ENCODE data around the gene NECTIN2. TPM values are rescaled to one million over a fixed set of nuclear protein-coding genes. Genes with fewer than 3 reads are reported as not detected.

The NECTIN2 gene
- total RNA-seq, 4 donors from 2014 or later, result 58.6 to 129 (median 90.2) TPM

GRCh38 chr19:44894052-44894400 is 47.9 kb downstream of the NECTIN2 start:
- ATAC-seq (ENCODE audit: low FRiP score) (no peak), DNase-seq (ENCODE audit: low spot score) (no peak)
- TF ChIP-seq, protein P1, sequence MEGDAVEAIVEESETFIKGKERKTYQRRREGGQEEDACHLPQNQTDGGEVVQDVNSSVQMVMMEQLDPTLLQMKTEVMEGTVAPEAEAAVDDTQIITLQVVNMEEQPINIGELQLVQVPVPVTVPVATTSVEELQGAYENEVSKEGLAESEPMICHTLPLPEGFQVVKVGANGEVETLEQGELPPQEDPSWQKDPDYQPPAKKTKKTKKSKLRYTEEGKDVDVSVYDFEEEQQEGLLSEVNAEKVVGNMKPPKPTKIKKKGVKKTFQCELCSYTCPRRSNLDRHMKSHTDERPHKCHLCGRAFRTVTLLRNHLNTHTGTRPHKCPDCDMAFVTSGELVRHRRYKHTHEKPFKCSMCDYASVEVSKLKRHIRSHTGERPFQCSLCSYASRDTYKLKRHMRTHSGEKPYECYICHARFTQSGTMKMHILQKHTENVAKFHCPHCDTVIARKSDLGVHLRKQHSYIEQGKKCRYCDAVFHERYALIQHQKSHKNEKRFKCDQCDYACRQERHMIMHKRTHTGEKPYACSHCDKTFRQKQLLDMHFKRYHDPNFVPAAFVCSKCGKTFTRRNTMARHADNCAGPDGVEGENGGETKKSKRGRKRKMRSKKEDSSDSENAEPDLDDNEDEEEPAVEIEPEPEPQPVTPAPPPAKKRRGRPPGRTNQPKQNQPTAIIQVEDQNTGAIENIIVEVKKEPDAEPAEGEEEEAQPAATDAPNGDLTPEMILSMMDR (IDR thresholded peaks at IDR 0.05), result no peak

DNA sequence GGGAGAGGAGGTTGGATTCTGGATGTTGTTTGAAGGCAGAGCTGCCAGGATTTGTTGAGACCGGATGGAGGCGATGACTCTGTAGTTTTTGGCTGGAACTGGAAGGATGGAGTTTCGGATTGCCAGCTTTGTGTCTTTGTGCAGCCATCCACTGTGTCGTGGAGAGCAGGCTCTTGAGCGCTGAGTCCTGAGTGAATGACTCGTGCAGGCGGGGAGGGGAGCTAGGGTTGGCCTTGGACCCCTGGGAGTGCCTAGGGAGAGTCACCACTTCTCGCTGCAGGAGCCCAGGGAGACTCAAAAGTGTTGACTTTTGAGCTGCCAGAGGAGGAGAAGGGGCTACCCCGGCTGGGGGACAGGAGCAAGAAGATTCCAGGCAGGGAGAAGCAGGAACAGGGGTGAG is 48.8 kb downstream of the NECTIN2 start:
- ATAC-seq (ENCODE audit: low FRiP score) (no peak), DNase-seq (ENCODE audit: low spot score) (no peak)
- TF ChIP-seq, protein P1 (IDR thresholded peaks at IDR 0.05), result no peak

DNA sequence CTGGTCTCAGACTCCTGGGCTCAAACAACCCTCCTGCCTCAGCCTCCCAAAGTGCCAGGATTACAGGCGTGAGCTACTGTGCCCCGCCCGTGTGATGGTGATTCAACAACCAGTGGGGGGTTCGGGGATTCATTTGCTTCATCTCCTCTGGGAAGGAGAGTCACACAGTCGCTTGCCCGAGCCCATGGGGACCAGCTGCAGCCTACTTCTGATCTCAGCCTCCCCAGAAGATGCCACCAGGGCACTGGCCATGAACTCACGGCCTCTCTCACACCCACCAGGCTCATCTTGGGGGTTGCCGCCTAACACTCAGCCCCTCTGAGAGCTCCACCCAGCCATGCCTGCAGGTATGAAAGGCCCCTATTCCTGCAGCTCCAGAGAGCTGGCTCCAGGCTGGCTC is 51.7 kb downstream of the NECTIN2 start:
- TF ChIP-seq, protein P1 (IDR thresholded peaks at IDR 0.05), result no peak
- ATAC-seq (ENCODE audit: low FRiP score), result no peak

DNA sequence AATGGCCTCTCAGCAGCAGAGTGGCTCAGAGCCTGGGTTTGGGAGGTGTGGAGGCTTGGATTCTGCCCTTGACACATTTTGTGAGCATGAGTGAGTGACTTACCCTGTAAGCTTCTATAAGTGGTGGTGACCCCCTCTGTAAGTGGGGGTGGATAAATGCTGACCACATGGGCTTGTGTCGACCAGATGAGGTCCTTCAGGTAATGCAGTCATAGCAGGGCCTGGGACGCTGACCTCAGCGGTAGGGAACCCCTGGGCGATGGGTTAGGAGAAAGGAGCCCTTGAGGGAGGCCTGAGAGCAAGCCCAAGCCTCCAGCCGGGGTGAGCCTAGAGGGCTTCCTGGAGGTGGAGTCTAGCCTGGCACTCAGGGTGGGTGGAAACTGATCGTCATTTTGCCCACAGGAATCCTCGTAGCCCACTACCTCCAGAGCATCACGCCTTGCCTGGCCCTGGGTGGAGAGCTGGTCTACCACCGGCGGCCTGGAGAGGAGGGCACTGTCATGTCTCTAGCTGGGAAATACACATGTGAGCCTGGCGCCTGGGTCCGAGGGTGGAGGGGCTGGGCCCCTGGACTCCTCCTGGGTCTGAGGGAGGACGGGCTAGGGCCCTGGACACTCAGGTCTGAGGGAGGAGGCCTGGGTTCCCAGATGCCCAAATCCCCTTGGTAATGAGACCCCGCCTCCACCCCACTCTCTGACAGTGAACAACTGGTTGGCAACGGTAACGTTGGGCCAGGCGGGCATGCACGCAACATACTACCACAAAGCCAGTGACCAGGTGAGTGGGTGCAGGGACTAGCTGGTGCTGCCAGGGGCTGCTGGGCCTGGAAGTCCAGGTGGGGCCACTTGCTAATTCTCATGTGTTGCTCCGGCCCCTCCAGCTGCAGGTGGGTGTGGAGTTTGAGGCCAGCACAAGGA is 54.5 kb downstream of the NECTIN2 start:
- no peak for DNase-seq (ENCODE audit: low spot score)
- ATAC-seq (ENCODE audit: low FRiP score), result no peak
- TF ChIP-seq, protein P1 (IDR thresholded peaks at IDR 0.05), result no peak

More for the DNA sequence above, 51.7 kb downstream of the NECTIN2 start:
- no peak for DNase-seq (ENCODE audit: low spot score)

DNA sequence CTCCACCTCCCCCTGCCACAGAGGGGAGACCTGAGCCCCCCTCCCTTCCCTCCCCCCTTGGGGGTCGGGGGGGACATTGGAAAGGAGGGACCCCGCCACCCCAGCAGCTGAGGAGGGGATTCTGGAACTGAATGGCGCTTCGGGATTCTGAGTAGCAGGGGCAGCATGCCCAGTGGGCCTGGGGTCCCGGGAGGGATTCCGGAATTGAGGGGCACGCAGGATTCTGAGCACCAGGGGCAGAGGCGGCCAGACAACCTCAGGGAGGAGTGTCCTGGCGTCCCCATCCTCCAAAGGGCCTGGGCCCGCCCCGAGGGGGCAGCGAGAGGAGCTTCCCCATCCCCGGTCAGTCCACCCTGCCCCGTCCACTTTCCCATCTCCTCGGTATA is 57.1 kb downstream of the NECTIN2 start:
- ATAC-seq (ENCODE audit: low FRiP score) (no peak), DNase-seq (ENCODE audit: low spot score) (no peak)
- TF ChIP-seq, protein P1 (IDR thresholded peaks at IDR 0.05), result no peak

DNA sequence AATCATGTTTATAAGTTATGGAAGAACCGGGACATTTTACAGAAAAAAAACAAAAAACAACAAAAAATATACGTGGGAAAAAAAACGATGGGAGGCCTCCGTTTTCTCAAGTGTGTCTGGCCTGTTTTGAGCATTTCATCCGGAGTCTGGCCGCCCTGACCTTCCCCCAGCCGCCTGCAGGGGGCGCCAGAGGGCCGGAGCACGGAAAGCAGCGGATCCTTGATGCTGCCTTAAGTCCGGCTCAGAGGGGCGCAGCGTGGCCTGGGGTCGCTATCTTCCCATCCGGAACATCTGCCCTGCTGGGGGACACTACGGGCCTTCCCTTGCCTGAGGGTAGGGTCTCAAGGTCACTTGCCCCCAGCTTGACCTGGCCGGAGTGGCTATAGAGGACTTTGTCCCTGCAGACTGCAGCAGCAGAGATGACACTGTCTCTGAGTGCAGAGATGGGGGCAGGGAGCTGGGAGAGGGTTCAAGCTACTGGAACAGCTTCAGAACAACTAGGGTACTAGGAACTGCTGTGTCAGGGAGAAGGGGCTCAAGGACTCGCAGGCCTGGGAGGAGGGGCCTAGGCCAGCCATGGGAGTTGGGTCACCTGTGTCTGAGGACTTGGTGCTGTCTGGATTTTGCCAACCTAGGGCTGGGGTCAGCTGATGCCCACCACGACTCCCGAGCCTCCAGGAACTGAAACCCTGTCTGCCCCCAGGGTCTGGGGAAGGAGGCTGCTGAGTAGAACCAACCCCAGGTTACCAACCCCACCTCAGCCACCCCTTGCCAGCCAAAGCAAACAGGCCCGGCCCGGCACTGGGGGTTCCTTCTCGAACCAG is 57.7 kb downstream of the NECTIN2 start:
- DNase-seq (ENCODE audit: low spot score) (peak; percentile 85), ATAC-seq (ENCODE audit: low FRiP score) (peak; percentile 33)
- TF ChIP-seq, protein P1 (IDR thresholded peaks at IDR 0.05), result peak in 2 of 3 donors; percentile 79 to 89

Measured in omental fat pad (tissue), 4 donors.